WTC11 (cell line): ENCODE results near the gene CPT1C. TPM values are rescaled to one million over a fixed set of nuclear protein-coding genes. Genes with fewer than 3 reads are reported as not detected.

Source experiments
- microRNA-seq: library from miRNA; unstranded; fragments of <30 nt; microRNA quantifications from one replicate; pipeline ENCODE4 v1.2.0, GENCODE V29; 2022; ENCODE audit warnings: borderline number of aligned reads
- total RNA-seq: library from RNA; stranded (reverse); gene quantifications from 3 replicates; pipeline ENCODE4 v1.2.3, GENCODE V29; 2021

Gene CPT1C
- total RNA-seq, 1 experiment from 2014 or later, result 74.6 TPM

Small RNA genes lying within 50 kb of the gene (microRNA-seq; reads per million reads assigned to microRNA genes)
- gene MIR5088, result 1.4 reads per million

Other genes starting within 250 kb of the CPT1C start
- gene SLC17A7, start 249.6 kb upstream of the CPT1C start, total RNA-seq, result 1.6 to 2.8 TPM (median 2.1 TPM) in 3 replicates
- 153 to 170 TPM (median 156 TPM) in 3 replicates for gene PIH1D1, start 239.3 kb upstream of the CPT1C start, total RNA-seq
- gene ALDH16A1, start 237.9 kb upstream of the CPT1C start, total RNA-seq, result 44.3 to 53.6 TPM (median 52.6 TPM) in 3 replicates
- 2.9 to 5.3 TPM (median 3.6 TPM) in 3 replicates for gene FLT3LG, start 216.9 kb upstream of the CPT1C start, total RNA-seq
- 3,861 to 4,362 TPM (median 4,362 TPM) in 3 replicates for gene RPL13A, start 203.5 kb upstream of the CPT1C start, total RNA-seq
- gene RPS11, start 194.7 kb upstream of the CPT1C start, total RNA-seq, result 2,299 to 2,683 TPM (median 2,679 TPM) in 3 replicates
- 53.8 to 69.9 TPM (median 61.2 TPM) in 3 replicates for gene FCGRT, start 178.5 kb upstream of the CPT1C start, total RNA-seq
- 14.3 to 20.6 TPM (median 20.3 TPM) in 3 replicates for gene RCN3, start 163.1 kb upstream of the CPT1C start, total RNA-seq
- gene NOSIP, start 110.6 kb upstream of the CPT1C start, total RNA-seq, result 82.3 to 97.9 TPM (median 87.6 TPM) in 3 replicates
- 5.9 to 7.0 TPM (median 6.9 TPM) in 3 replicates for gene PRRG2, start 109.8 kb upstream of the CPT1C start, total RNA-seq
- 78.6 to 86.1 TPM (median 83.3 TPM) in 3 replicates for gene PRR12, start 99.9 kb upstream of the CPT1C start, total RNA-seq
- 11.4 to 17.9 TPM (median 15.7 TPM) in 3 replicates for gene RRAS, start 51.0 kb upstream of the CPT1C start, total RNA-seq
- 103 to 109 TPM (median 105 TPM) in 3 replicates for gene SCAF1, start 48.9 kb upstream of the CPT1C start, total RNA-seq
- 149 to 165 TPM (median 154 TPM) in 3 replicates for gene IRF3, start 25.3 kb upstream of the CPT1C start, total RNA-seq
- 139 to 146 TPM (median 140 TPM) in 3 replicates for gene BCL2L12, start 25.2 kb upstream of the CPT1C start, total RNA-seq
- gene PRMT1, start 13.8 kb upstream of the CPT1C start, total RNA-seq, result 500 to 527 TPM (median 518 TPM) in 3 replicates
- 5.9 to 6.7 TPM (median 6.2 TPM) in 3 replicates for gene ADM5, start 1.5 kb upstream of the CPT1C start, total RNA-seq
- 0.30 to 0.55 TPM (median 0.48 TPM) in 3 replicates for gene TSKS, start 72.2 kb downstream of the CPT1C start, total RNA-seq
- 119 to 127 TPM (median 120 TPM) in 3 replicates for gene AP2A1, start 75.9 kb downstream of the CPT1C start, total RNA-seq
- 35.1 to 36.3 TPM (median 35.7 TPM) in 3 replicates for gene FUZ, start 122.2 kb downstream of the CPT1C start, total RNA-seq
- 80.2 to 81.2 TPM (median 81.2 TPM) in 3 replicates for gene MED25, start 127.2 kb downstream of the CPT1C start, total RNA-seq
- gene PTOV1, start 160.0 kb downstream of the CPT1C start, total RNA-seq, result 296 to 316 TPM (median 306 TPM) in 3 replicates
- 133 to 146 TPM (median 142 TPM) in 3 replicates for gene PNKP, start 176.5 kb downstream of the CPT1C start, total RNA-seq
- gene AKT1S1, start 186.2 kb downstream of the CPT1C start, total RNA-seq, result 41.9 to 47.8 TPM (median 46.5 TPM) in 3 replicates
- gene TBC1D17, start 186.6 kb downstream of the CPT1C start, total RNA-seq, result 44.4 to 52.8 TPM (median 46.7 TPM) in 3 replicates
- 0.83 to 1.4 TPM (median 0.99 TPM) in 3 replicates for gene IL4I1, start 205.8 kb downstream of the CPT1C start, total RNA-seq
- 9.0 to 10.8 TPM (median 10.8 TPM) in 3 replicates for gene ATF5, start 238.1 kb downstream of the CPT1C start, total RNA-seq
- gene NUP62, start 238.4 kb downstream of the CPT1C start, total RNA-seq, result 87.1 to 91.4 TPM (median 90.3 TPM) in 3 replicates